ENCODE measurements around the gene MAPRE2.
"Not testable (repeated sequence)": the region's sequence is repeated elsewhere in the genome, so short reads cannot be mapped to it uniquely, and the experiment has no call there.

Gene MAPRE2

GRCh38 chr18:35153609-35154272 lies 112.5 kb downstream of the MAPRE2 start:
- no peak for DNase-seq (ENCODE audit: low read depth)

GRCh38 chr18:35155398-35156117 lies 114.3 kb downstream of the MAPRE2 start:
- DNase-seq (ENCODE audit: low read depth) = no peak

- no peak for DNase-seq (ENCODE audit: low read depth)
Observed at GRCh38 chr18:35157181-35157580, 116.0 kb downstream of the MAPRE2 start.

- no peak for DNase-seq (ENCODE audit: low read depth)
Observed at GRCh38 chr18:35158728-35159450, 117.7 kb downstream of the MAPRE2 start.

GRCh38 chr18:35159782-35160181 lies 118.6 kb downstream of the MAPRE2 start:
- no peak for DNase-seq (ENCODE audit: low read depth)

- no peak for DNase-seq (ENCODE audit: low read depth)
Observed at GRCh38 chr18:35161485-35161884, 120.3 kb downstream of the MAPRE2 start.

GRCh38 chr18:35161934-35162333 lies 120.7 kb downstream of the MAPRE2 start:
- no peak for DNase-seq (ENCODE audit: low read depth)

GRCh38 chr18:35163014-35163539 lies 121.9 kb downstream of the MAPRE2 start:
- DNase-seq (ENCODE audit: low read depth) = no peak

GRCh38 chr18:35163721-35164120 lies 122.5 kb downstream of the MAPRE2 start:
- no peak for DNase-seq (ENCODE audit: low read depth)

GRCh38 chr18:35164133-35164532 lies 122.9 kb downstream of the MAPRE2 start:
- DNase-seq (ENCODE audit: low read depth) = no peak

GRCh38 chr18:35167332-35167731 lies 126.1 kb downstream of the MAPRE2 start:
- DNase-seq (ENCODE audit: low read depth) = no peak

- DNase-seq (ENCODE audit: low read depth) = no peak
Observed at GRCh38 chr18:35167857-35168256, 126.6 kb downstream of the MAPRE2 start.

- not testable (repeated sequence) for DNase-seq (ENCODE audit: low read depth)
Observed at GRCh38 chr18:35170323-35170722, 129.1 kb downstream of the MAPRE2 start.

GRCh38 chr18:35171315-35171987 lies 130.2 kb downstream of the MAPRE2 start:
- no peak for DNase-seq (ENCODE audit: low read depth)

GRCh38 chr18:35172009-35172408 lies 130.8 kb downstream of the MAPRE2 start:
- DNase-seq (ENCODE audit: low read depth) = no peak

- no peak for DNase-seq (ENCODE audit: low read depth)
Observed at GRCh38 chr18:35172451-35173035, 131.3 kb downstream of the MAPRE2 start.

GRCh38 chr18:35174093-35174731 lies 133.0 kb downstream of the MAPRE2 start:
- no peak for DNase-seq (ENCODE audit: low read depth)

GRCh38 chr18:35174745-35175144 lies 133.5 kb downstream of the MAPRE2 start:
- DNase-seq (ENCODE audit: low read depth) = no peak

GRCh38 chr18:35176925-35177324 lies 135.7 kb downstream of the MAPRE2 start:
- no peak for DNase-seq (ENCODE audit: low read depth)

- no peak for DNase-seq (ENCODE audit: low read depth)
Observed at GRCh38 chr18:35178260-35178659, 137.0 kb downstream of the MAPRE2 start.

- DNase-seq (ENCODE audit: low read depth) = no peak
Observed at GRCh38 chr18:35179906-35180305, 138.7 kb downstream of the MAPRE2 start.
